H9 (cell line): ENCODE data around the gene MAP2K7. TPM values are rescaled to one million over a fixed set of nuclear protein-coding genes. Genes with fewer than 3 reads are reported as not detected.

ENCODE experiments used
- DNase-seq: peaks from one replicate; pipeline ENCODE4 v3.0.0-alpha.2; 2017
- H2AFZ ChIP-seq: one replicate; pipeline ENCODE4 v1.6.1; 2013; ENCODE audit warnings: mild to moderate bottlenecking, low read length, control low read depth, moderate library complexity
- H2AK5ac ChIP-seq: 2 replicates; pipeline ENCODE4 v1.6.1; 2013; ENCODE audit warnings: low read length, control low read depth, mixed read lengths; ENCODE audit not compliant: insufficient read length
- H2BK120ac ChIP-seq: one replicate; pipeline ENCODE4 v1.6.1; 2013; ENCODE audit warnings: low read depth, mild to moderate bottlenecking, low read length, control low read depth, inconsistent platforms; ENCODE audit not compliant: poor library complexity, severe bottlenecking
- H2BK12ac ChIP-seq: 2 replicates; pipeline ENCODE4 v1.6.1; 2013; ENCODE audit warnings: low read length, control low read depth, mixed read lengths, low read depth; ENCODE audit not compliant: insufficient read length
- H2BK15ac ChIP-seq: 2 replicates; pipeline ENCODE4 v1.6.1; 2013; ENCODE audit warnings: low read depth, low read length, control low read depth
- H2BK20ac ChIP-seq: one replicate; pipeline ENCODE4 v1.6.1; 2013; ENCODE audit warnings: low read depth, mild to moderate bottlenecking, low read length, control low read depth, inconsistent platforms; ENCODE audit not compliant: poor library complexity, severe bottlenecking
- H2BK5ac ChIP-seq: 2 replicates; pipeline ENCODE4 v1.6.1; 2013; ENCODE audit warnings: low read length, control low read depth, mixed read lengths; ENCODE audit not compliant: insufficient read length
- H3K14ac ChIP-seq: 2 replicates; pipeline ENCODE4 v1.6.1; 2013; ENCODE audit warnings: low read length, control low read depth; ENCODE audit not compliant: insufficient read depth
- H3K18ac ChIP-seq: 2 replicates; pipeline ENCODE4 v1.6.1; 2013; ENCODE audit warnings: low read depth, mild to moderate bottlenecking, mixed read lengths, low read length, control low read depth; ENCODE audit not compliant: insufficient read length
- H3K23ac ChIP-seq: 2 replicates; pipeline ENCODE4 v1.6.1; 2013; ENCODE audit warnings: low read length, control low read depth, mixed read lengths, low read depth; ENCODE audit not compliant: insufficient read length
- H3K23me2 ChIP-seq: 2 replicates; pipeline ENCODE4 v1.6.1; 2013; ENCODE audit warnings: low read depth, mild to moderate bottlenecking, mixed read lengths, low read length, control low read depth; ENCODE audit not compliant: insufficient read length, poor library complexity, severe bottlenecking
- H3K27ac ChIP-seq: 2 replicates; pipeline ENCODE4 v1.5.1; 2013; ENCODE audit warnings: low read length, control low read depth, mixed read lengths, low read depth; ENCODE audit not compliant: insufficient read length
- H3K27me3 ChIP-seq: 2 replicates; pipeline ENCODE4 v1.6.1; 2013; ENCODE audit warnings: low read length, control low read depth, inconsistent platforms; ENCODE audit not compliant: insufficient read depth
- H3K4ac ChIP-seq: 2 replicates; pipeline ENCODE4 v1.6.1; 2013; ENCODE audit warnings: low read depth, mild to moderate bottlenecking, control low read depth, inconsistent platforms, low read length, moderate library complexity
- H3K4me1 ChIP-seq: 2 replicates; pipeline ENCODE4 v1.6.1; 2013; ENCODE audit warnings: low read length, control low read depth, inconsistent platforms; ENCODE audit not compliant: insufficient read depth
- H3K4me2 ChIP-seq: 2 replicates; pipeline ENCODE4 v1.6.1; 2013; ENCODE audit warnings: low read length, control low read depth, mixed read lengths; ENCODE audit not compliant: insufficient read length, insufficient read depth
- H3K56ac ChIP-seq: 2 replicates; pipeline ENCODE4 v1.6.1; 2013; ENCODE audit warnings: low read depth, mild to moderate bottlenecking, mixed read lengths, low read length, control low read depth; ENCODE audit not compliant: insufficient read length
- H3K79me1 ChIP-seq: 2 replicates; pipeline ENCODE4 v1.6.1; 2013; ENCODE audit warnings: low read depth, mild to moderate bottlenecking, moderate library complexity, low read length, control low read depth, inconsistent platforms; ENCODE audit not compliant: insufficient read depth, poor library complexity, severe bottlenecking
- H3K79me2 ChIP-seq: 2 replicates; pipeline ENCODE4 v1.6.1; 2013; ENCODE audit warnings: low read length, control low read depth, inconsistent platforms; ENCODE audit not compliant: insufficient read depth
- H3K9ac ChIP-seq: 2 replicates; pipeline ENCODE4 v1.6.1; 2013; ENCODE audit warnings: low read length, control low read depth, mixed read lengths; ENCODE audit not compliant: insufficient read length; ENCODE audit errors: extremely low read depth
- H3K9me3 ChIP-seq: one replicate; pipeline ENCODE4 v1.6.1; 2013; ENCODE audit warnings: low read depth, low read length, inconsistent platforms; ENCODE audit not compliant: control insufficient read depth
- H3T11ph ChIP-seq: one replicate; pipeline ENCODE4 v1.6.1; 2013; ENCODE audit warnings: mild to moderate bottlenecking, low read length, control low read depth, inconsistent platforms
- H4K20me1 ChIP-seq: one replicate; pipeline ENCODE4 v1.6.1; 2013; ENCODE audit not compliant: control insufficient read depth, insufficient read length, insufficient read depth
- H4K5ac ChIP-seq: 2 replicates; pipeline ENCODE4 v1.6.1; 2013; ENCODE audit warnings: low read depth, mild to moderate bottlenecking, mixed read lengths, low read length, control low read depth; ENCODE audit not compliant: insufficient read length
- H4K8ac ChIP-seq: replicated peaks from 2 replicates; pipeline ENCODE4 v1.6.1; 2013; ENCODE audit warnings: low read length, control low read depth, mixed read lengths, low read depth; ENCODE audit not compliant: insufficient read length
- H4K91ac ChIP-seq: 2 replicates; pipeline ENCODE4 v1.6.1; 2013; ENCODE audit warnings: low read depth, mild to moderate bottlenecking, moderate library complexity, mixed read lengths, low read length, control low read depth; ENCODE audit not compliant: insufficient read length
- H3K27ac Mint-ChIP-seq, 3 experiments: 2 replicates in 2 of 3; 3 replicates in 1 of 3; pipeline ENCODE4 v1.8.0; 2020 to 2021; ENCODE audit warnings: mixed read lengths in 3 of 3, mild to moderate bottlenecking in 1 of 3, moderate library complexity in 1 of 3
- H3K27me3 Mint-ChIP-seq: 2 replicates; pipeline ENCODE4 v1.8.0; 2021; ENCODE audit warnings: low read depth, mild to moderate bottlenecking, moderate library complexity, mixed read lengths
- H3K36me3 Mint-ChIP-seq, 3 experiments: 2 replicates in 2 of 3; 3 replicates in 1 of 3; pipeline ENCODE4 v1.8.0; 2020 to 2021; ENCODE audit warnings: low read depth in 3 of 3, mixed read lengths in 3 of 3; ENCODE audit not compliant: insufficient read depth in 1 of 3
- H3K4me1 Mint-ChIP-seq, 2 experiments: 2 replicates each; pipeline ENCODE4 v1.8.0; 2020; ENCODE audit warnings: mixed read lengths in 2 of 2
- H3K4me3 Mint-ChIP-seq, 2 experiments: 2 replicates in 1 of 2; 3 replicates in 1 of 2; pipeline ENCODE4 v1.8.0; 2020 to 2021; ENCODE audit warnings: mild to moderate bottlenecking in 2 of 2, mixed read lengths in 2 of 2, moderate library complexity in 1 of 2
- H3K9me3 Mint-ChIP-seq, 2 experiments: 2 replicates in 1 of 2; 3 replicates in 1 of 2; pipeline ENCODE4 v1.8.0; 2020; ENCODE audit warnings: mild to moderate bottlenecking in 2 of 2, mixed read lengths in 2 of 2, moderate library complexity in 1 of 2
- CTCF ChIP-seq: fragments of 200-600 bp; sonication (generic); conservative IDR thresholded peaks from 3 replicates; pipeline ENCODE4 v1.8.0; 2021; ENCODE audit warnings: antibody characterized with exemption, mild to moderate bottlenecking
- WGBS: extraction: QIAGEN DNeasy Blood & Tissue Kit; methylation state at CpG from one replicate; pipeline ENCODE4 v1.1.7; 2013; ENCODE audit warnings: missing lambda C conversion rate, low lambda C conversion rate, mixed read lengths; ENCODE audit not compliant: insufficient read length; ENCODE audit errors: extremely low coverage; 5-methylcytosine and 5-hydroxymethylcytosine counted together
- total RNA-seq: library from RNA; stranded (reverse); gene quantifications from 2 replicates; pipeline ENCODE4 v1.2.1, GENCODE V29; 2021

The MAP2K7 gene
- total RNA-seq, 1 experiment from 2014 or later, result 48.1 TPM

- Histone ChIP-seq H2BK20ac (no peak overlapping the region), H3K18ac (no peak overlapping the region), H3K4ac (no peak overlapping the region), H3K79me1 (no peaks in the 10 kb centered on the region), H2BK5ac (no peak overlapping the region), H3K4me1 (no peaks in the 10 kb centered on the region), H4K5ac (no peak overlapping the region), H4K8ac (no peak overlapping the region), H2BK15ac (no peak overlapping the region), H2AK5ac (no peak overlapping the region), H4K91ac (no peak overlapping the region), H3K56ac (no peak overlapping the region), H2AFZ (no peak overlapping the region), H3K9me3 (no peaks in the 10 kb centered on the region), H3K79me2 (no peaks in the 10 kb centered on the region), H3K27ac (no peak overlapping the region), H3K23me2 (peaks cover 17% of the 10 kb centered on the region), H3K9ac (no peak overlapping the region), H3K27me3 (peaks cover 16% of the 10 kb centered on the region; the same call in 1 of the 2 replicates), H3T11ph (no peak overlapping the region), H4K20me1 (no peaks in the 10 kb centered on the region), H3K23ac (no peak overlapping the region), H2BK12ac (no peak overlapping the region), H3K14ac (no peak overlapping the region), H2BK120ac (no peak overlapping the region), H3K4me2 (peak overlapping the region; percentile 3)
- Mint-ChIP-seq H3K4me1 (peaks cover 17 to 23% of the 10 kb centered on the region in 2 experiments), H3K27me3 (peaks cover 57% of the 10 kb centered on the region), H3K27ac (no peak overlapping the region), H3K9me3 (no peaks in the 10 kb centered on the region; a peak in 1 of 5 replicates), H3K36me3 (peaks cover 15 to 25% (median 21%) of the 10 kb centered on the region in 3 experiments; a peak in 6 of 7 replicates), H3K4me3 (peak overlapping the region; percentile 53 to 91)
- TF ChIP-seq CTCF, result no peak
- DNase-seq, result no peak
- WGBS, result no CpG with 5 or more reads among the region's 24 CpGs
Observed at GRCh38 chr19:7915250-7916102, 11.8 kb downstream of the MAP2K7 start.
